OCI-LY3 (cell line): ENCODE measurements around the gene SLMAP.

Source experiments
- H2AFZ ChIP-seq: fragments of 200-600, 300-600 bp; shearing (Covaris generic); 2 replicates; pipeline ENCODE4 v1.6.0; 2014; ENCODE audit warnings: antibody characterized with exemption, low read depth, low read length
- H3K27ac ChIP-seq: fragments of 200-600, 300-600 bp; sonication (generic); 2 replicates; pipeline ENCODE4 v1.5.1; 2014; ENCODE audit warnings: mild to moderate bottlenecking, low read length, moderate library complexity, mixed read lengths
- H3K27me3 ChIP-seq: fragments of 200-600, 300-600 bp; sonication (generic); 2 replicates; pipeline ENCODE4 v1.6.1; 2014; ENCODE audit warnings: low read depth, low read length, mixed read lengths
- H3K36me3 ChIP-seq: fragments of 200-600, 300-600 bp; sonication (generic); replicated peaks from 2 replicates; pipeline ENCODE3; 2014; ENCODE audit warnings: low read depth, low read length, mixed read lengths
- H3K4me1 ChIP-seq: fragments of 300-600, 200-600 bp; sonication (generic); 2 replicates; pipeline ENCODE4 v1.6.1; 2014; ENCODE audit warnings: low read length, mixed read lengths
- H3K4me2 ChIP-seq: fragments of 200-600, 300-600 bp; sonication (generic); 2 replicates; pipeline ENCODE4 v1.6.1; 2014; ENCODE audit warnings: low read length, mixed read lengths
- H3K4me3 ChIP-seq: fragments of 300-600, 200-600 bp; sonication (generic); 2 replicates; pipeline ENCODE4 v1.5.1; 2014; ENCODE audit warnings: antibody characterized with exemption, mild to moderate bottlenecking, low read length, moderate library complexity
- H3K79me2 ChIP-seq: fragments of 300-600, 200-600 bp; shearing (Covaris generic); 2 replicates; pipeline ENCODE4 v1.6.1; 2014; ENCODE audit warnings: mild to moderate bottlenecking, low read length, mixed read lengths
- H3K9ac ChIP-seq: fragments of 300-600, 200-600 bp; shearing (Covaris generic); 2 replicates; pipeline ENCODE4 v1.6.0; 2014; ENCODE audit warnings: mild to moderate bottlenecking, low read length, moderate library complexity
- H3K9me3 ChIP-seq: fragments of 200-600, 300-600 bp; shearing (Covaris generic); 2 replicates; pipeline ENCODE4 v1.6.1; 2014; ENCODE audit warnings: low read length, mixed read lengths; ENCODE audit not compliant: insufficient read depth
- H4K20me1 ChIP-seq: fragments of 200-600, 300-600 bp; sonication (generic); 2 replicates; pipeline ENCODE4 v1.6.1; 2016; ENCODE audit warnings: low read length, mixed read lengths; ENCODE audit not compliant: insufficient read depth
- EZH2phosphoT487 ChIP-seq: fragments of 200-600 bp; shearing (Covaris generic); IDR thresholded peaks from 2 replicates; pipeline ENCODE4 v1.6.1; 2018; ENCODE audit warnings: antibody characterized with exemption, mixed run types, low read depth
- TF ChIP-seq, protein P1 (sequence below): fragments of 200-600, 300-600 bp; sonication (generic); IDR thresholded peaks from 2 replicates; pipeline ENCODE4 v1.5.1; 2014; ENCODE audit warnings: antibody characterized with exemption, low read length, low read depth

The SLMAP gene

DNA sequence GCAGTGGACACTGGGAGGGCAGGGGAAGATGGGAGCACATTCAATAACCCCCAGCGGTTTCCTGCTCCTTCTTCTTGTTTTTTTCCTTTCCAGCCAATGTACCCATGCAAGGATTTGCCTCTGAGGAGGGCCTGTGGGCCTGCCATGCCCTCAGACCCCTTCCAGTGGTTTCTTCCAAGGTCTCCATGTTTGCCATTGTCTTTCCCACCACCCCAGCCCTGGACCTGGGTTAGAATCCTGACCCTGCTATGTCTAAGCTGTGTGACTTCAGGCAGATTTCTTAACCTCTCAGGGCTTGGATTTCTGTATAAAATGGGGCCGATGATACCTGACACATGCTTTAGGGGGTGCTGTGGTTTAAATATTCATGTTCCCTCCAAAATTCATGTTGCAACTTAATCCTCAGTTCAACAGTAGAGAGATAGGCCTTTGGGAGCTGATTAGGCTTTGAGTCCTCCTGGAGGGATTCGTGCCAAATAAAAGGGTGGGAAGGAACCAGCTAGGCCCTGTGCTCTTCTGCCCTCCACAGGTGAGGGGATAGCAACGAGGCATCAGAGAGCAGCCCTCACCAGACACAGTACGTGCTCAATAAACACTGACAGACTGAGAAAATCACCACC lies 205.8 kb downstream of the SLMAP start:
- Histone ChIP-seq H3K27me3 (no peaks in the 10 kb centered on the region), H3K27ac (no peak overlapping the region), H2AFZ (no peak overlapping the region), H3K4me1 (peaks cover 22% of the 10 kb centered on the region), H4K20me1 (no peaks in the 10 kb centered on the region), H3K79me2 (no peaks in the 10 kb centered on the region), H3K9ac (no peak overlapping the region), H3K36me3 (no peaks in the 10 kb centered on the region), H3K4me2 (no peak overlapping the region), H3K4me3 (no peak overlapping the region), H3K9me3 (no peaks in the 10 kb centered on the region)
- TF ChIP-seq, protein P1, sequence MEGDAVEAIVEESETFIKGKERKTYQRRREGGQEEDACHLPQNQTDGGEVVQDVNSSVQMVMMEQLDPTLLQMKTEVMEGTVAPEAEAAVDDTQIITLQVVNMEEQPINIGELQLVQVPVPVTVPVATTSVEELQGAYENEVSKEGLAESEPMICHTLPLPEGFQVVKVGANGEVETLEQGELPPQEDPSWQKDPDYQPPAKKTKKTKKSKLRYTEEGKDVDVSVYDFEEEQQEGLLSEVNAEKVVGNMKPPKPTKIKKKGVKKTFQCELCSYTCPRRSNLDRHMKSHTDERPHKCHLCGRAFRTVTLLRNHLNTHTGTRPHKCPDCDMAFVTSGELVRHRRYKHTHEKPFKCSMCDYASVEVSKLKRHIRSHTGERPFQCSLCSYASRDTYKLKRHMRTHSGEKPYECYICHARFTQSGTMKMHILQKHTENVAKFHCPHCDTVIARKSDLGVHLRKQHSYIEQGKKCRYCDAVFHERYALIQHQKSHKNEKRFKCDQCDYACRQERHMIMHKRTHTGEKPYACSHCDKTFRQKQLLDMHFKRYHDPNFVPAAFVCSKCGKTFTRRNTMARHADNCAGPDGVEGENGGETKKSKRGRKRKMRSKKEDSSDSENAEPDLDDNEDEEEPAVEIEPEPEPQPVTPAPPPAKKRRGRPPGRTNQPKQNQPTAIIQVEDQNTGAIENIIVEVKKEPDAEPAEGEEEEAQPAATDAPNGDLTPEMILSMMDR, result peak; percentile 61
- no peak for TF ChIP-seq EZH2phosphoT487

DNA sequence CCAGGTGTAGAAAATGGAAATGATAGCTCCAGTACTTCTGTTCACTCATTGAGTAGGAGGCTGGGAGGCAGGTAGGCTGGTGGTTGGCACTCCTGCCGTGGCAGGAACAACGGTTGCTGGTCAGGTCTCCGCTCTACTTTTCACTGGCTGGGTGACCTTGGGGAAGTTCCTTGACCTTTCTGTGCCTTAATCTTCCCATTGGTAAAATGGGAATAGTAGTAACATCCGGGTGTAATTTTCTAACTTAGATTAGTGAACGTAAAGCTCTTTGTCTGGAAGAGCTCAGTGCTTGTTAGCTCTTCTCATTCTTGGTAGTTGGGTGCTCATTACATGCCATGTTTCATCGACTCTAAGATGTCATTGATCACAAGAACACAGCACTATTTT lies 206.3 kb downstream of the SLMAP start:
- Histone ChIP-seq H3K9me3 (no peaks in the 10 kb centered on the region), H3K27ac (no peak overlapping the region), H3K4me1 (peaks cover 22% of the 10 kb centered on the region)

DNA sequence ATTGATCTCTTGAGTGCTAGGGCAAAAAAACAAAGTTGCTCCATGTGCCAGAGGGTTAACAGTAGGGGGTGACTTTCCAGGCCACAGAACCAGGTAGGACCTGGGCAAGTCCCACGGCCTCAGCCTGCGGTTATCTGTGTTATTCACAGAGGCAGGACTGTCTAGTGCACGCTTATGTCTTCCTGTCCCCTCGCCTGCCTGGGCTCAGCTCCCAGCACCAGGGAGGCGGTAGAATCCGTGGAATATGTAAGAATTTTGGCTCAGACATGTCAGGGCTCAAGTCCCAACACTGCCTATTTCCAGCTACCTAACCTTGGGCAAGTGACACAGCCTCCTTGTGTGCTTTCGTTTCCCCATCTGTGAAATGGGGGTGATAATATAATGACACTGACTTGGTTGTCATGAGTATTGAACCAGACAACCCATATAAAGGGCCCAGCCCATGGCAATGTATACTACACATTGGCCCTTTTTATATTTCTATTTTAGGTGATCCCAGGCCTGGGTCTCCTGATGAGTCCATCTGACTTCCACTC lies 207.8 kb downstream of the SLMAP start:
- Histone ChIP-seq H3K36me3 (no peaks in the 10 kb centered on the region), H3K79me2 (no peaks in the 10 kb centered on the region), H3K27me3 (no peaks in the 10 kb centered on the region), H3K9me3 (no peaks in the 10 kb centered on the region), H3K9ac (no peak overlapping the region), H4K20me1 (no peaks in the 10 kb centered on the region), H3K4me3 (no peak overlapping the region), H3K4me2 (0 out of 2 replicates have a peak overlapping the region, but pooled peaks have one; percentile 3), H3K4me1 (peaks cover 18% of the 10 kb centered on the region), H3K27ac (no peak overlapping the region), H2AFZ (peak overlapping the region; percentile 23; the same call in 1 of the 2 replicates)
- TF ChIP-seq EZH2phosphoT487, result no peak

More for the DNA sequence above, 206.3 kb downstream of the SLMAP start:
- H3K4me2 ChIP-seq, result no peak overlapping the region
- H2AFZ ChIP-seq, result no peak overlapping the region
- no peaks in the 10 kb centered on the region for H3K79me2 ChIP-seq
- no peak for TF ChIP-seq EZH2phosphoT487
- TF ChIP-seq, protein P1, result no peak
- H3K27me3 ChIP-seq, result no peaks in the 10 kb centered on the region
- no peaks in the 10 kb centered on the region for H4K20me1 ChIP-seq
- no peak overlapping the region for H3K4me3 ChIP-seq
- no peak overlapping the region for H3K9ac ChIP-seq
- H3K36me3 ChIP-seq, result no peaks in the 10 kb centered on the region

GRCh38 chr3:57966829-57967228 lies 210.7 kb downstream of the SLMAP start:
- no peaks in the 10 kb centered on the region for H3K36me3 ChIP-seq
- H4K20me1 ChIP-seq, result no peaks in the 10 kb centered on the region
- H2AFZ ChIP-seq, result no peak overlapping the region
- H3K4me2 ChIP-seq, result no peak overlapping the region
- TF ChIP-seq, protein P1, result no peak
- no peak for TF ChIP-seq EZH2phosphoT487
- no peaks in the 10 kb centered on the region for H3K27me3 ChIP-seq
- no peaks in the 10 kb centered on the region for H3K9me3 ChIP-seq
- no peak overlapping the region for H3K27ac ChIP-seq
- no peak overlapping the region for H3K4me3 ChIP-seq
- no peaks in the 10 kb centered on the region for H3K79me2 ChIP-seq
- H3K9ac ChIP-seq, result no peak overlapping the region
- H3K4me1 ChIP-seq, result peaks cover 4% of the 10 kb centered on the region
